HEK293 (cell line): ENCODE results near the gene PDE4B.

Source experiments
- IKZF3 ChIP-seq: fragments of 450-650 bp; IDR thresholded peaks from 2 replicates; pipeline ENCODE4 v1.5.0; 2018; ENCODE audit warnings: missing biosample characterization, mild to moderate bottlenecking, missing genetic modification characterization, moderate library complexity
- ZNF366 ChIP-seq: fragments of 450-650 bp; formaldehyde crosslinking; conservative IDR thresholded peaks from 2 replicates; pipeline ENCODE4 v1.5.1; 2016; ENCODE audit warnings: missing biosample characterization, missing genetic modification characterization
- TF ChIP-seq, protein P1 (sequence below): fragments of 450-650 bp; formaldehyde crosslinking; IDR thresholded peaks from 2 replicates; pipeline ENCODE4 v1.5.1; 2016; ENCODE audit warnings: missing biosample characterization, missing genetic modification characterization
- TF ChIP-seq, protein P2 (sequence below): fragments of 450-650 bp; formaldehyde crosslinking; IDR thresholded peaks from 2 replicates; pipeline ENCODE4 v1.5.1; 2016; ENCODE audit warnings: missing biosample characterization, missing genetic modification characterization
- TF ChIP-seq, protein P3 (sequence below): fragments of 450-650 bp; formaldehyde crosslinking; IDR thresholded peaks from 2 replicates; pipeline ENCODE4 v1.5.1; 2017; ENCODE audit warnings: missing biosample characterization, missing genetic modification characterization

DNA sequence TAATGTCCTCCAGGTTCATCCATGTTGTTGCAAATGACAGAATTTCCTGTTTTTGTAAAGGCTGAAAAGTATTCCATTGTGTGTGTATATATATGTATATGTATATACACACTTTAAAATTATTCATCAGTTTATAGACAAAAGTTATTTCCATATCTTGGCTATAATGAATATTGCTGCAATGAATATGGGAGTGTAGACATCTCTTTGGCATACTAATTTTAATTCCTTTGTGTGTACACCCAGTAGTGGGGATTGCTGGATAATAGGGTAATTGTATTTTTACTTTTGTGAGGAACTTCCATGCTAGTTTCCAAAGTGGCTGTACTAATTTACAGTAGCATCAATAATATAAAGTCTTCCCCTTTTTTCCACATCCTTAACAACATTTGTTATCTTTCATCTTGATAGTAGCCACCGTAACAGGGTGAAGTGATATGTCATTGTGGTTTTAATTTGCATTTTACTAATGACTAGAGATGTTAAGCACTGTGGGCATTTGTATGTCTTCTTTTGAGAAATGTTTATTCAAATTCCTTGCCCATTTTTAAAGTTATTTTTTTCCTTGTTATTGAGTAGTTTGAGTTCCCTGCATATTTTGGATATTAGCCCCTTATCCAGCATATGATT lies 243.0 kb downstream of the PDE4B start:
- TF ChIP-seq, protein P1, sequence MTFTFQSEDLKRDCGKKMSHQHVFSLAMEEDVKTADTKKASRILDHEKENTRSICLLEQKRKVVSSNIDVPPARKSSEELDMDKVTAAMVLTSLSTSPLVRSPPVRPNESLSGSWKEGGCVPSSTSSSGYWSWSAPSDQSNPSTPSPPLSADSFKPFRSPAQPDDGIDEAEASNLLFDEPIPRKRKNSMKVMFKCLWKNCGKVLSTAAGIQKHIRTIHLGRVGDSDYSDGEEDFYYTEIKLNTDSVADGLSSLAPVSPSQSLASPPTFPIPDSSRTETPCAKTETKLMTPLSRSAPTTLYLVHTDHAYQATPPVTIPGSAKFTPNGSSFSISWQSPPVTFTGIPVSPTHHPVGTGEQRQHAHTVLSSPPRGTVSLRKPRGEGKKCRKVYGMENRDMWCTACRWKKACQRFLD (tag by site-specific recombination) = no peak
- TF ChIP-seq, protein P2, sequence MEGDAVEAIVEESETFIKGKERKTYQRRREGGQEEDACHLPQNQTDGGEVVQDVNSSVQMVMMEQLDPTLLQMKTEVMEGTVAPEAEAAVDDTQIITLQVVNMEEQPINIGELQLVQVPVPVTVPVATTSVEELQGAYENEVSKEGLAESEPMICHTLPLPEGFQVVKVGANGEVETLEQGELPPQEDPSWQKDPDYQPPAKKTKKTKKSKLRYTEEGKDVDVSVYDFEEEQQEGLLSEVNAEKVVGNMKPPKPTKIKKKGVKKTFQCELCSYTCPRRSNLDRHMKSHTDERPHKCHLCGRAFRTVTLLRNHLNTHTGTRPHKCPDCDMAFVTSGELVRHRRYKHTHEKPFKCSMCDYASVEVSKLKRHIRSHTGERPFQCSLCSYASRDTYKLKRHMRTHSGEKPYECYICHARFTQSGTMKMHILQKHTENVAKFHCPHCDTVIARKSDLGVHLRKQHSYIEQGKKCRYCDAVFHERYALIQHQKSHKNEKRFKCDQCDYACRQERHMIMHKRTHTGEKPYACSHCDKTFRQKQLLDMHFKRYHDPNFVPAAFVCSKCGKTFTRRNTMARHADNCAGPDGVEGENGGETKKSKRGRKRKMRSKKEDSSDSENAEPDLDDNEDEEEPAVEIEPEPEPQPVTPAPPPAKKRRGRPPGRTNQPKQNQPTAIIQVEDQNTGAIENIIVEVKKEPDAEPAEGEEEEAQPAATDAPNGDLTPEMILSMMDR (tag by site-specific recombination) = no peak
- TF ChIP-seq, protein P3, sequence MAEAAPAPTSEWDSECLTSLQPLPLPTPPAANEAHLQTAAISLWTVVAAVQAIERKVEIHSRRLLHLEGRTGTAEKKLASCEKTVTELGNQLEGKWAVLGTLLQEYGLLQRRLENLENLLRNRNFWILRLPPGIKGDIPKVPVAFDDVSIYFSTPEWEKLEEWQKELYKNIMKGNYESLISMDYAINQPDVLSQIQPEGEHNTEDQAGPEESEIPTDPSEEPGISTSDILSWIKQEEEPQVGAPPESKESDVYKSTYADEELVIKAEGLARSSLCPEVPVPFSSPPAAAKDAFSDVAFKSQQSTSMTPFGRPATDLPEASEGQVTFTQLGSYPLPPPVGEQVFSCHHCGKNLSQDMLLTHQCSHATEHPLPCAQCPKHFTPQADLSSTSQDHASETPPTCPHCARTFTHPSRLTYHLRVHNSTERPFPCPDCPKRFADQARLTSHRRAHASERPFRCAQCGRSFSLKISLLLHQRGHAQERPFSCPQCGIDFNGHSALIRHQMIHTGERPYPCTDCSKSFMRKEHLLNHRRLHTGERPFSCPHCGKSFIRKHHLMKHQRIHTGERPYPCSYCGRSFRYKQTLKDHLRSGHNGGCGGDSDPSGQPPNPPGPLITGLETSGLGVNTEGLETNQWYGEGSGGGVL (tag by site-specific recombination) = no peak
- no peak for TF ChIP-seq IKZF3 (tag by site-specific recombination)
- TF ChIP-seq ZNF366 (tag by site-specific recombination) = no peak
